GM18870 (cell line): ENCODE measurements around the gene LRCH1.

Source experiments
- ATAC-seq: cut with Tn5 transposase; IDR thresholded peaks from one replicate; pipeline ENCODE4 v1.9.1; 2021; ENCODE audit warnings: moderate library complexity; ENCODE audit not compliant: unreplicated experiment

LRCH1 gene

DNA sequence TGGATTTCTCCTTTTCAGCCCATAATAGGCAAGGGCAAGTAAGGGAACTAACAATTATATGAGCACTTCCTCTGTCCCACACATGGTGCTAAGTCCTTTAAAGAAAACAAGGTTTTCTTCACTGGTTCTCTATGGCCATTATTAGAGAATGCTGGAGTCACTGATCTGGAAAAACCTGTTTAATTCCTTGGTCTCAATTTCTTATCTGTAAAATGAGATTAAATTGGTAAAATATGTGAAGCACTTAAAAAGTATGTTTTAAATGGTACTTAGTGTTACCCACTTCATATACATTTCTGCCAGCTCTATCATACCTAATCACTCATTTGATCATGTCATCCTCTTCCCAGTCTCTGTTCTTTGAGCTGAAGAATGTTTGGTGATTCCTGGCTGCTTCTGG, 39.4 kb downstream of the LRCH1 start:
- no peak for ATAC-seq

DNA sequence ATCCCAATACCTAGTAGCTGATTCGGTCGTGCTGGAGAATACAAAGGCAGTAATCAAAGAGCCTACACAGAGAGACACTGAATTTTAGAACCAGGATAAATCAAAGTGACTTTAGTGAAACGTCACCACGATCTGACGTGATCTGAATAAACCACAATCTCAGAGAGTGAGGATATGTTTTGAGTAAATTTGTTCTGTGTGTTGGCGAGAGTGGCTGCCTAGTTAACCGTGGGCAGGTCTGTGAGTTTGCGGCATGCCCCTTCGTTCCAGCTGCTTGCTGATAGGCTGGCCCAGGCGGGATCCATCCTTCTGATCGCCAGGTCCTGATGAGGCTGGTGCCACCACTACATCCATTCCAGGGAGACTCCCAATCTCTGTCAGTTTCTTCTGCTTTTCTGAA, 40.4 kb downstream of the LRCH1 start:
- peak; percentile 62 for ATAC-seq

GRCh38 chr13:46594374-46595078, 41.6 kb downstream of the LRCH1 start:
- no peak for ATAC-seq

DNA sequence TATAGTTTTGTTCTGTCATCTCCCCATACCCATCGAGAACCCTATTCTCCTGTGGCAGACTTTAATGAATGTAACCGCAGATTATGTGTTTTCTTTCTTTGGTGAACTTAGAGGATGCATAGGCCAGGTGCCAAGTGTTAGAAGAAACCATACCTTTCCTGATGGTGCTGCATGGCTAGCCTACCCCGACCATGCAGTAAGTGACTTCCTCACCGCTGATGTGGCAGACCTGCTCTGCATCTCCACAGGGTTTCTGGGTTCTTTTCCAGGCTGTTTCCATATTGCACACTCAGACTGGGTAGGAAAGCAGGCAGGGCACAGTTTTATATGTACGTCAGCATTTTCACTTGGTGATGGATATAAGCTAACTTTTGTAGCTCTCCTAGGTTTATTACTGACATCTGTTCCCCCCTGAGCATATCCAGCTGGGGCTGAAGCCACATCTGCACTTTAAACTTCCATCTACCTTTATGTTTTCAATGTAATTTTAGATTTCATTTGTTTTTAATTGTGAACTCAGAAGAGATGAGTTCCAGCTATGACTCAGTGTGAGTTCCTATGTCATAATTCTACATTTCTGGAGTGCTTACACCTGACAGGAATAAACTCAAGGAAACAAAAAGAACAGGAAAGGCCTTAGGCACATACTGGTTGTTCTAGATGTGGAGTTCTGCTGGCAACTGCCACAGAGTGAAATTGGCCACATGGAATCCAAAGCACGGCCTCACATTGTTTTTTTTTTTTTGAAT, 42.3 kb downstream of the LRCH1 start:
- ATAC-seq = no peak

GRCh38 chr13:46595885-46596275, 42.9 kb downstream of the LRCH1 start:
- no peak for ATAC-seq

- no peak for ATAC-seq
These were observed 43.5 kb downstream of the LRCH1 start for GRCh38 chr13:46596466-46596865.

DNA sequence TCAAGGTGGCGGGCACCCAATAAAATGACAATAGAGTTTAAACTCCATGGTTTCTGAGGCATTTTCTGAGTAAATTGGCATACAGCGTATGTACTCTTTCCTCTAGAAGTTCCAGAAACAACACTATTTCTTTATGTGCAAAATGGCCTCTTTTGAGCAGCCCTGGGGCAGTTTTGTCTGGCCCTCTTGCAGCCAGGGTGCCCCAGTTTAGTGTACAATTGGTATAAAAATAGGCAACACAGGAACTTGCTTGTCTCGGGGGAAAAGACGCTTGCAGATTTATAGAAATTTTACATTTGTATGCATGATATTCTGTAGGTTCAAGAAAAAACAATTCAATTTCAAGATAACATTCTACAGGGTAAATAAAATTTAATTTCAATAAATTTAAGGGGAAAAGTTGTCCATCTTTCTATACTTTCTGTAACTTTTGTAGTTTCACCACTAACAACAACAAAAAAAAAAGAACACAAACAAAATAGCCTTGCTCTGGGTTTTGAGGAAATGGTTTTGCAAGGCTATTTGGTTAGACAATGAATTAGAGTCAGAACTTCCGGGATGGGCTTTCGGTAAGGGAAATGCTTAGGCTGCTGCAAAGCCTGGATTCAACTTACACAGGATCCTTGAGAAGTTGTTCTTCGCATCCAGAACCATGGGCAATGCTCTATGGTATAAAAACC, 45.3 kb downstream of the LRCH1 start:
- ATAC-seq = peak; percentile 32

- peak; percentile 67 for ATAC-seq
These were observed 45.8 kb downstream of the LRCH1 start for GRCh38 chr13:46598820-46599180.

- ATAC-seq = no peak
These were observed 48.0 kb downstream of the LRCH1 start for GRCh38 chr13:46600943-46601311.

GRCh38 chr13:46602531-46602930, 49.6 kb downstream of the LRCH1 start:
- no peak for ATAC-seq

DNA sequence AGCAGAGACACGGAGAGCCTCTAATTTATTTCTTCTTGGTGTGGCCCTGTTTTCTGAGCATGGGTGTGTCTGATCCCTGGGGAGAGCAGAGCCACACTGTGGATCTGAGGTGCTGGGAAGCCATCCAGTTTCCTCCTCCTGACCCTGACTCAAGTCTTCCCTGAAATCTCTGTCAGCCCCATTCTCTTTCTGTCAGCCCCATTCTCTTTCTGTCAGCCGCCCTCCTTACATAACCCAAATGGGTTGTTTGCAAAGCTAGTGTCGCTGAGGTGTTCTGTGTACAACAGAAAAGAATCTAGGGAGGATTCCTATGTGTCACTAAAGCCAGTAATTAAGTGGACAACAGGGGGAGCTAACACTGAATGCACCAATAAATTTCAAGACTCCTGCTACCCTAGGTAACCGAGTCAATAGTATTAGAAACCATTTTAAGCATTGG, 50.2 kb downstream of the LRCH1 start:
- no peak for ATAC-seq

DNA sequence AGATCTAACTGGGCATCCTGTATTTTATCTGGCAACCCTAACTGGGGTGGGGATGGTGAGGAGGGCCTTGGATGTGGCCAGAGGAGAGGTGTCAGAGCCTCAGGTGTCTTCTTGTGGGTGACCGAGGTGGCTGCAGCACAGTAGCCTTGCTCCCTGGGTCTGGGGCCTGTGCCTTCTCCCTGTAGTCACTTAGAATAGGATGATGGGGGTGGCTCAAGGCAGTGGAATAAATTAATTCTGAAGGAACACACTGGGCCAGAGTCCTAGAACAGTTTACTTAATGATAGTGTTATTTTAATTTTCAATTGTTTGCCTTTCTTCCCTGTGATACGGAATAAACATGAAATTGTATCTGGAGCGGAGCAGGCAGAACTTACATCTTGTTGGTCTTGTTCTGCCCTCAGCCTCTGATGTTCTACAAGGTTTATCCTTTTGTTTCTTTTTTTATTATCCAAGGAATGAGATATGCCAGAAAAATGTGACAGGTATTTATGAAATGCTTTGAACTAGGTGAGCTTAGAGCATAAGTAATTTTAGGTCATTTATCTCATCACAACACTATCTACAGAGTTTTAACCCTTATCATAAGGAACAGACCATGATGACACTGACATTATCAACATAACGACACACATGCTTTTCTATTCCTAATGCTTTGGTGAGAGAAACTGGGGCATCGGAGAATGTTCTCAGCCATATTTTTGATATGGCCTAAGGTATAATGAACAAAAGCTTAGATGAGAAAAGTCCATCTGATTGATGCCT, 51.4 kb downstream of the LRCH1 start:
- ATAC-seq = no peak

GRCh38 chr13:46605076-46605824, 52.3 kb downstream of the LRCH1 start:
- no peak for ATAC-seq

GRCh38 chr13:46605825-46606554, 53.0 kb downstream of the LRCH1 start:
- peak; percentile 42 for ATAC-seq

DNA sequence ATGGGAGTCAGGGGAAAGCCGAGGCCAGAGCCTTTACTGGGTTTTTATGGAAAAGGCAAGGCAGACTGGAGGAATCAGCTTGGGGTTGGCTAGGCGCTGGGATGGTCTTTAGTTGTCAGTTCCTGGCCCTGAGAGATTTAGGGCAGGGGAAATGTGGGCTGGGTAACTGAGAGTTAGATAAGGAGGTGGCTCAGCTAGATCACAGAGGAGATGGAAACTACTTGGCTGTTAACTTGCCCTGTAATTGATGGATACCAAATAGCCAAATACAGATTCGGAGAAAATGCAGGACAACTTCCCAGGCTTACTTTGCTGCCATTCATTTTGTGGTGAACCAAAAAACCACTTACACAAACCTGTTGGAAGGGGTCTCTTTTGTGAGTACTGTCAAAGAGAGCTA, 54.0 kb downstream of the LRCH1 start:
- ATAC-seq = no peak

- ATAC-seq = peak; percentile 56
These were observed 55.0 kb downstream of the LRCH1 start for GRCh38 chr13:46607768-46608564.

DNA sequence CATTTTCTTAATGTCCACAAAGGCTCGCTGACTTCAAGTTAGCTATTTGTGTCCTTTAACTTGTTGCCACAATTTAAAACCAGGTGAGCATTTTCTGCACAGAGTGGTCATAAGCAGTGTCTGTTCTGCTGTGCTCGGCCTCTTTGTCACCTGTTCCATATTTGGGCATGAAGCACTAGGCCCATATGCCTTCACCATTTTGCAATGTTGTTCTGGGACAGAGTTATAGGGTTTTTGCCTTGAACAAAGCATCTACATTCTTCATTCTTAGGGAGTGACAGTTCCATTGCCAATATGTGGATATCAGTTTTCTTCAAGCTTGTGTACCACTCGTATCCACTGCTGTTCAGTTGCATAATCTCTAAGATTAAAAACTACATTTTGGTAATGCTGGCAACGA, 56.1 kb downstream of the LRCH1 start:
- no peak for ATAC-seq

DNA sequence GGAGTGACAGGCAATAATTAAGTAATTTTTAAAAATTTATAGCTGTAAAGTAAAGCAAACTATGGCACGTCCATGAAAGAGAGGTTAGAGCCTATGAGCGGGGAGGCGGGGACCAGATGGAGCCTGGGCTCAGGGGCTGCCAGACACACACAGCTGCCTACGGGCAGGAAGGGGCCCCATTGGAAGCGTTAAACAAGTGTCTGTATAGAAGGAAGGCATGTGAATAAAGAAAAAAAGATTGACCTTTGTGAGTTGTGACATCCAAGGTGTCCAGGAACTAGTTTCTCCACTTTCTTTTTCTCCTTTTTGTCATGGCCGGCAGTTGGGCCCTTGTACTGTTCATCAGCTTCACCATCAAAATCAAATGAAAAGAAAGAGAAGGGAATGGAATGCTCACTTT, 56.8 kb downstream of the LRCH1 start:
- ATAC-seq = no peak

DNA sequence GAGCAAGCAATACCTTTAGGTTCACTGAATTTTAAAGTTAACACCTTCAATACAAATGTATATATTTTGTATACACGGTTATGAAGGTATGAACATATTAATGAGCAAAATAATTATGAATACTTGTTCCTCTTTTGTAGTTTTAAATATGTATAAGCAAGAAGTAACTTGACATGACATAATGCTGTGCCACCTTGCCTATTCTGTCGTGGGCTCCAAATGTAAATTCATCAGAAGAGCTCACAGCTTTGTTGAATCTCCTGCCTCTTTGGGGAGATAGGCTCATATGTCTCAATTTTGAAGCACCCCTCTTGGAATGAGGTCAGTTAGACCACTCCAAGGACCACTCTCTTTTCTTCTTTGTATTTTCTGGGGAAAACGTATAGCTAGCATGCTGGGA, 59.3 kb downstream of the LRCH1 start:
- no peak for ATAC-seq
